Upper lobe of left lung (tissue), 6 donors: Measurements from ENCODE around the gene CRIP2. TPM values are rescaled to one million over a fixed set of nuclear protein-coding genes. Genes with fewer than 3 reads are reported as not detected.

Experiments used
- ATAC-seq, 2 donors: fragments of 200-7000 bp; cut with Tn5 transposase; one replicate each; pipeline ENCODE4 v1.9.1; 2022; ENCODE audit warnings: mild to moderate bottlenecking in 2 of 2, moderate library complexity in 2 of 2; ENCODE audit not compliant: low FRiP score in 2 of 2
- DNase-seq, 2 donors: peaks; one replicate each; pipeline ENCODE4 v3.0.0-alpha.2; 2019 to 2020
- H3K27ac ChIP-seq, 4 donors: fragments of 200-600 bp; sonication (generic); one replicate each; pipeline ENCODE4 v1.5.1; 2016 to 2019
- H3K27me3 ChIP-seq, 4 donors: fragments of 200-600 bp; sonication (generic); one replicate each; pipeline ENCODE4 v1.5.1; 2017 to 2019
- H3K36me3 ChIP-seq, 4 donors: fragments of 200-600 bp; sonication (generic); one replicate each; pipeline ENCODE4 v1.5.1; 2016 to 2019
- H3K4me1 ChIP-seq, 4 donors: fragments of 200-600 bp; sonication (generic); one replicate each; pipeline ENCODE4 v1.5.1; 2018 to 2019
- H3K4me3 ChIP-seq, 4 donors: fragments of 200-600 bp; sonication (generic); one replicate each; pipeline ENCODE4 v1.5.1; 2017 to 2019; ENCODE audit warnings: mild to moderate bottlenecking in 2 of 4, moderate library complexity in 1 of 4
- H3K9me3 ChIP-seq, 4 donors: fragments of 200-600 bp; sonication (generic); one replicate each; pipeline ENCODE4 v1.5.1; 2018 to 2019
- EP300 ChIP-seq, 4 donors: sonication (generic); formaldehyde crosslinking; IDR thresholded peaks; one replicate each; pipeline ENCODE4 v1.5.1; 2017; ENCODE audit warnings: antibody characterized with exemption in 4 of 4, control low read depth in 2 of 4
- POLR2A ChIP-seq, 4 donors: fragments of 450-650 bp; IDR thresholded peaks; one replicate each; pipeline ENCODE4 v1.5.1; 2016 to 2017; ENCODE audit warnings: antibody characterized with exemption in 4 of 4, mild to moderate bottlenecking in 2 of 4
- POLR2AphosphoS5 ChIP-seq, 2 donors: sonication (generic); formaldehyde crosslinking; IDR thresholded peaks; one replicate each; pipeline ENCODE4 v1.5.1; 2017; ENCODE audit warnings: antibody characterized with exemption in 2 of 2
- WGBS, 2 donors: methylation state at CpG; one replicate each; pipeline ENCODE4 v1.1.5; 2017 to 2018; 5-methylcytosine and 5-hydroxymethylcytosine counted together
- total RNA-seq, 6 donors: library from RNA; depleted of rRNA in 4 of 6; stranded (reverse); fragments of >200 nt in 4 of 6; gene quantifications; one replicate each; pipeline versions ENCODE4 v1.1.0 to v1.2.1, GENCODE V29; 2016 to 2021
- TF ChIP-seq, protein P1 (sequence below), 6 experiments: fragments of 450-650 bp in 4 of 6; fragments of 200-600 bp in 2 of 6; sonication (generic) in 2 of 6; IDR thresholded peaks; one replicate each; pipeline ENCODE4 v1.5.1; 2016 to 2019; ENCODE audit warnings: antibody characterized with exemption in 6 of 6
- donor health status: DM: no; HTN: no; CAD: no; lungs with moderate emphysema.
- donor health status: DM: no; HTN: yes; CAD: no; lungs with severe emphysema.

The CRIP2 gene
- total RNA-seq, 6 donors from 2014 or later: 55.5 to 422 (median 190) TPM

DNA sequence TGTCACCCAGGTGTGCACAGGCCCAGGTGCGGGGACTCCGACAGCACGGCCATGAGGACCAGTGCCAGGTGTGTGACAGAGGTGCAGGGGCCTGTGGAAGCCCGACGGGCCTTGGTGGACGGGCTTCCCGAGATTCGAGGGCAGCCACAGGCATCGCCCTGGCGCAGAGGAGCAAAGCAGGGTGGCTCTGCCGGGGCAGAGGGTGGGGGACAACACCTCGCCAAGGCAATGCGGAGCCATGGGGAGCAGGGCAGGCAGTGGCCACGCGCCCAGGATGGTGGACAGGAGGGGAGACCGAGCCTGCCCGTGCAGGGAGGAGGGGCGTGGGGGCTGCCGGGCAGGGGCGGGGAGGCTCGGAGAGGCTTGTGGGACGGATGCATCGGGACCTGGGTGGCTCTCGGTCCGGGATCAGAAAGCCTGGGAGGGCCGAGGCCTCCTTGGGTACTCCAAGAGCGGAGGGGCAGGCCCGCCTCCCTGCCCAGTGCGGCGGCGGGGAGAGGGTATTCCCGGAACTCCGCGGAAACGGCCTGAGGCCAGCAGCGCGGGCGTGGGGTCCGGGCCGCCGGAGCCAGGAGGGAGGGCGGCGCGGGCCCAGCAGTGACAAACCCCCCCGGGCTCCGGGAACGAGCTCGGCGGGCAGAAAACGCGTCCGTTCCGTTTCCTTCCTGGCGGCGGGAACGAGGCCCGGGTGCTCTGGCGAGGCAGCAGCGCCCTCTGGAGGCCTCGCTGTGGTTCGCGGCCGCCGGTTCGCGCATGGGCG lies 53.4 kb downstream of the CRIP2 start:
- 6 to 7% methylated on average over 6 to 59 of the region's 67 CpGs for WGBS, 2 donors
- H3K27me3 ChIP-seq: peaks cover 0 to 35% (median 19%) of the 10 kb centered on the region in 4 donors
- TF ChIP-seq POLR2AphosphoS5 (IDR thresholded peaks at IDR 0.05): peak; percentile 42 to 47
- TF ChIP-seq, protein P1, sequence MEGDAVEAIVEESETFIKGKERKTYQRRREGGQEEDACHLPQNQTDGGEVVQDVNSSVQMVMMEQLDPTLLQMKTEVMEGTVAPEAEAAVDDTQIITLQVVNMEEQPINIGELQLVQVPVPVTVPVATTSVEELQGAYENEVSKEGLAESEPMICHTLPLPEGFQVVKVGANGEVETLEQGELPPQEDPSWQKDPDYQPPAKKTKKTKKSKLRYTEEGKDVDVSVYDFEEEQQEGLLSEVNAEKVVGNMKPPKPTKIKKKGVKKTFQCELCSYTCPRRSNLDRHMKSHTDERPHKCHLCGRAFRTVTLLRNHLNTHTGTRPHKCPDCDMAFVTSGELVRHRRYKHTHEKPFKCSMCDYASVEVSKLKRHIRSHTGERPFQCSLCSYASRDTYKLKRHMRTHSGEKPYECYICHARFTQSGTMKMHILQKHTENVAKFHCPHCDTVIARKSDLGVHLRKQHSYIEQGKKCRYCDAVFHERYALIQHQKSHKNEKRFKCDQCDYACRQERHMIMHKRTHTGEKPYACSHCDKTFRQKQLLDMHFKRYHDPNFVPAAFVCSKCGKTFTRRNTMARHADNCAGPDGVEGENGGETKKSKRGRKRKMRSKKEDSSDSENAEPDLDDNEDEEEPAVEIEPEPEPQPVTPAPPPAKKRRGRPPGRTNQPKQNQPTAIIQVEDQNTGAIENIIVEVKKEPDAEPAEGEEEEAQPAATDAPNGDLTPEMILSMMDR (IDR thresholded peaks at IDR 0.05): peak; percentile 90 to 97 (median 93)
- no peak for TF ChIP-seq POLR2A (IDR thresholded peaks at IDR 0.05)
- H3K9me3 ChIP-seq: no peaks in the 10 kb centered on the region
- DNase-seq: peak; percentile 71 to 96
- H3K27ac ChIP-seq: peak overlapping the region; percentile 35 to 73 (median 68)
- H3K36me3 ChIP-seq: no peaks in the 10 kb centered on the region
- peaks cover 34 to 47% (median 38%) of the 10 kb centered on the region in 4 donors for H3K4me1 ChIP-seq
- H3K4me3 ChIP-seq: peak overlapping the region; percentile 41 to 80 (median 65)
- peak; percentile 70 to 90 for ATAC-seq

DNA sequence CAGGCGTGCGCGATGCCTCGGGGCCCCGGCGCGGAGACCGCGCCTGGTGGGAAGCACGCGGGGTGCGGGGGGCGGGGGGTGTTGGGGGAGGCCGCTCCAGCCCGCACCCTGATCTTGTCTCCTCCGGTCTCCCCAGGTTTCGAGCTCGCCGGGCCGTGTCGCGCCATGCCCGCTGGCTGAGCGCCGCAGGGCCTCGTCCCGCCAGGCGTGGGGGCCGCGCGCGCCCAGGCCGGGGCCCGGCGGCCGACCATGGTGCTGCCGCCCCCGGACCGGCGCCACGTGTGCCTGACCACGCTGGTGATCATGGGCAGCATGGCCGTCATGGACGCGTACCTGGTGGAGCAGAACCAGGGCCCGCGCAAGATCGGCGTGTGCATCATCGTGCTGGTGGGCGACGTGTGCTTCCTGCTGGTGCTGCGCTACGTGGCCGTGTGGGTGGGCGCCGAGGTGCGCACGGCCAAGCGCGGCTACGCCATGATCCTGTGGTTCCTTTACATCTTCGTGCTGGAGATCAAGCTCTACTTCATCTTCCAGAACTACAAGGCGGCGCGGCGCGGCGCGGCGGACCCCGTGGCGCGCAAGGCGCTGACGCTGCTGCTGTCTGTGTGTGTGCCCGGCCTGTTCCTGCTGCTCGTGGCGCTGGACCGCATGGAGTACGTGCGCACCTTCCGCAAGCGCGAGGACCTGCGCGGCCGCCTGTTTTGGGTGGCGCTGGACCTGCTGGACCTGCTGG lies 54.1 kb downstream of the CRIP2 start:
- H3K4me3 ChIP-seq: peak overlapping the region; percentile 41 to 80 (median 65)
- WGBS, 2 donors: 23% methylated on average over 42 of the region's 89 CpGs; no CpG with 5 or more reads in 1 of the 2 donors
- ATAC-seq: no peak
- H3K9me3 ChIP-seq: no peaks in the 10 kb centered on the region
- H3K27ac ChIP-seq: peak overlapping the region in 2 of 4 donors; percentile 68 to 73
- peaks cover 0 to 35% (median 19%) of the 10 kb centered on the region in 4 donors for H3K27me3 ChIP-seq
- TF ChIP-seq POLR2A (IDR thresholded peaks at IDR 0.05): no peak
- TF ChIP-seq POLR2AphosphoS5 (IDR thresholded peaks at IDR 0.05): no peak
- TF ChIP-seq EP300 (IDR thresholded peaks at IDR 0.05): no peak
- TF ChIP-seq, protein P1 (IDR thresholded peaks at IDR 0.05): no peak
- H3K4me1 ChIP-seq: peaks cover 34 to 47% (median 38%) of the 10 kb centered on the region in 4 donors
- peak in 1 of 2 donors; percentile 89 for DNase-seq
- no peaks in the 10 kb centered on the region for H3K36me3 ChIP-seq

DNA sequence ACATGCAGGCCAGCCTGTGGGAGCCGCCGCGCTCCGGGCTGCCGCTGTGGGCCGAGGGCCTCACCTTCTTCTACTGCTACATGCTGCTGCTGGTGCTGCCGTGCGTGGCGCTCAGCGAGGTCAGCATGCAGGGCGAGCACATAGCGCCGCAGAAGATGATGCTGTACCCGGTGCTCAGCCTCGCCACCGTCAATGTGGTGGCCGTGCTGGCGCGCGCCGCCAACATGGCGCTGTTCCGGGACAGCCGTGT lies 54.6 kb downstream of the CRIP2 start:
- H3K27me3 ChIP-seq: peaks cover 0 to 35% (median 19%) of the 10 kb centered on the region in 4 donors
- H3K36me3 ChIP-seq: no peaks in the 10 kb centered on the region
- H3K9me3 ChIP-seq: no peaks in the 10 kb centered on the region
- H3K4me3 ChIP-seq: peak overlapping the region in 3 of 4 donors; percentile 41 to 80 (median 65)
- TF ChIP-seq EP300 (IDR thresholded peaks at IDR 0.05) (no peak), POLR2AphosphoS5 (IDR thresholded peaks at IDR 0.05) (no peak), POLR2A (IDR thresholded peaks at IDR 0.05) (no peak)
- TF ChIP-seq, protein P1 (IDR thresholded peaks at IDR 0.05): no peak
- ATAC-seq (no peak), DNase-seq (no peak)
- no peak overlapping the region for H3K27ac ChIP-seq
- H3K4me1 ChIP-seq: peaks cover 34 to 47% (median 38%) of the 10 kb centered on the region in 4 donors
- 16 to 100% methylated on average over 1 to 5 of the region's 24 CpGs for WGBS, 2 donors

Other genes with a start within 250 kb of the CRIP2 start
- 10 to 100 TPM; 36.4 to 71.7 (median 49.8) TPM for gene BTBD6, start 226.3 kb upstream of the CRIP2 start, total RNA-seq
- 100 to 1,000 TPM in 1 of 6 donors, 10 to 100 TPM in 5; 38.6 to 195 (median 52.7) TPM for gene BRF1, start 173.8 kb upstream of the CRIP2 start, total RNA-seq
- gene PACS2, start 160.1 kb upstream of the CRIP2 start, total RNA-seq: 100 to 1,000 TPM in 2 of 6 donors, 10 to 100 TPM in 4; 53.4 to 204 (median 86.5) TPM
- gene TEX22, start 76.3 kb upstream of the CRIP2 start, total RNA-seq: 1 to 10 TPM in 3 of 6 donors, not detected in 3; 1.2 to 2.1 (median 1.9) TPM
- 100 to 1,000 TPM in 2 of 6 donors, 10 to 100 TPM in 4; 64.8 to 315 (median 94.9) TPM for gene MTA1, start 55.0 kb upstream of the CRIP2 start, total RNA-seq
- 100 to 1,000 TPM in 4 of 6 donors, 10 to 100 TPM in 2; 26.2 to 425 (median 200) TPM for gene CRIP1, start 12.1 kb downstream of the CRIP2 start, total RNA-seq
- 10 to 100 TPM; 13.8 to 38.5 (median 17.4) TPM for gene TEDC1, start 16.4 kb downstream of the CRIP2 start, total RNA-seq
- gene TMEM121, start 51.8 kb downstream of the CRIP2 start, total RNA-seq: 1 to 10 TPM in 4 of 6 donors, under 1 TPM in 1, not detected in 1; 0.69 to 4.6 (median 3.8) TPM